HG03439 (cell line): Measurements from ENCODE around the gene STK4.

Source experiments
- ATAC-seq: cut with Tn5 transposase; IDR thresholded peaks from one replicate; pipeline ENCODE4 v1.9.1; 2021; ENCODE audit warnings: mild to moderate bottlenecking, moderate library complexity; ENCODE audit not compliant: unreplicated experiment

STK4 gene

GRCh38 chr20:45080867-45081624 lies 114.7 kb downstream of the STK4 start:
- ATAC-seq: no peak

- no peak for ATAC-seq
These were observed 116.2 kb downstream of the STK4 start for GRCh38 chr20:45082468-45082867.

- ATAC-seq: no peak
These were observed 116.8 kb downstream of the STK4 start for GRCh38 chr20:45083127-45083526.

GRCh38 chr20:45085289-45085688 lies 119.0 kb downstream of the STK4 start:
- ATAC-seq: no peak

GRCh38 chr20:45085867-45086266 lies 119.6 kb downstream of the STK4 start:
- ATAC-seq: no peak

GRCh38 chr20:45087097-45087790 lies 120.9 kb downstream of the STK4 start:
- ATAC-seq: no peak

- no peak for ATAC-seq
These were observed 121.5 kb downstream of the STK4 start for GRCh38 chr20:45087814-45088213.

- ATAC-seq: no peak
These were observed 121.9 kb downstream of the STK4 start for GRCh38 chr20:45088247-45088646.

- ATAC-seq: no peak
These were observed 124.2 kb downstream of the STK4 start for GRCh38 chr20:45090481-45090880.

- no peak for ATAC-seq
These were observed 125.1 kb downstream of the STK4 start for GRCh38 chr20:45091366-45091765.

GRCh38 chr20:45092898-45093297 lies 126.6 kb downstream of the STK4 start:
- no peak for ATAC-seq

- no peak for ATAC-seq
These were observed 127.9 kb downstream of the STK4 start for GRCh38 chr20:45094201-45094600.

- ATAC-seq: no peak
These were observed 128.7 kb downstream of the STK4 start for GRCh38 chr20:45094864-45095574.

GRCh38 chr20:45095805-45096238 lies 129.5 kb downstream of the STK4 start:
- ATAC-seq: no peak

- ATAC-seq: no peak
These were observed 130.5 kb downstream of the STK4 start for GRCh38 chr20:45096781-45097180.

GRCh38 chr20:45097485-45098102 lies 131.3 kb downstream of the STK4 start:
- ATAC-seq: no peak

- no peak for ATAC-seq
These were observed 131.9 kb downstream of the STK4 start for GRCh38 chr20:45098103-45098773.

- ATAC-seq: no peak
These were observed 134.4 kb downstream of the STK4 start, which contains the start of gene KCNS1 for GRCh38 chr20:45100563-45101245. Gene KCNS1, minus strand, starts transcription at chr20:45101127. Its CDS starts 1,891 bp downstream, at chr20:45099236.

- ATAC-seq: no peak
These were observed 135.1 kb downstream of the STK4 start for GRCh38 chr20:45101333-45101850.

- ATAC-seq: no peak
These were observed 136.8 kb downstream of the STK4 start for GRCh38 chr20:45103072-45103471.
